ENCODE results near the gene BMP6. TPM values are rescaled to one million over a fixed set of nuclear protein-coding genes. Genes with fewer than 3 reads are reported as not detected.
A peak's percentile ranks its signal among the peaks of the same experiment; 100 is the strongest.

BMP6 gene
- total and polyA plus RNA-seq, 12 donors, result 0.59 to 4.1 (median 2.6) TPM

DNA sequence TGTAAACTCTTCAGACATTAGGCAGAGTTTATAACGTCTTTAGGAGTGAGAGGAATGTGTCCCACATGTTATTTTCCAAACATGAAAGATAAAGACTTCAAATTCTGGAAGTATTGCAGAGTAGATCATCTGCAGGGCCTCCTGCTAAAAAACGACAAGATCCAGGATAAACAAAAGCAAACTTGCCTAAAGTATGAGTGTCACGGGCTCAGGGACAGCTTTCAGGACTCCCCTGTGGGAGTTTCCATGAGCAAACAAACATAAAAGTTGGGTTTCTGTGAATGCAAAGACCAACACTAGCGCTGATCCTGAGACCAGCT, 107.8 kb downstream of the BMP6 start:
- no peak for TF ChIP-seq CTCF (IDR thresholded peaks at IDR 0.05)
- no peak for DNase-seq
- Histone ChIP-seq H3K9me3 (no peaks in the 10 kb centered on the region), H3K36me3 (no peaks in the 10 kb centered on the region), H3K4me1 (no peaks in the 10 kb centered on the region), H3K27ac (peak overlapping the region in 1 of 10 donors; percentile 21), H3K27me3 (peaks cover 0 to 11% (median 0%) of the 10 kb centered on the region in 7 donors), H3K4me3 (no peak overlapping the region)
- intact Hi-C loops (cut with DNase I), result no loop called here
- peak in 2 of 8 donors; percentile 30 to 58 for ATAC-seq
- WGBS, 2 donors, result 48 to 49% methylated on average over 4 of the region's 4 CpGs

GRCh38 chr6:7836371-7837026, 110.6 kb downstream of the BMP6 start:
- H3K27ac ChIP-seq, result no peak overlapping the region
- ATAC-seq (no peak), DNase-seq (no peak)
- H3K4me1 ChIP-seq, result no peaks in the 10 kb centered on the region
- TF ChIP-seq CTCF (IDR thresholded peaks at IDR 0.05), result no peak
- WGBS, 2 donors, result 92 to 95% methylated on average over 4 of the region's 4 CpGs
- H3K36me3 ChIP-seq, result no peaks in the 10 kb centered on the region
- intact Hi-C loops (cut with DNase I), result no loop called here
- no peak overlapping the region for H3K4me3 ChIP-seq
- H3K27me3 ChIP-seq, result peaks cover 0 to 8% (median 0%) of the 10 kb centered on the region in 7 donors
- H3K9me3 ChIP-seq, result no peaks in the 10 kb centered on the region

- intact Hi-C loops (cut with DNase I), result no loop called here
- peaks cover 0 to 10% (median 0%) of the 10 kb centered on the region in 11 donors for H3K9me3 ChIP-seq
- WGBS, 2 donors, result 73 to 77% methylated on average over 3 of the region's 3 CpGs
- no peak overlapping the region for H3K4me3 ChIP-seq
- no peak for TF ChIP-seq CTCF (IDR thresholded peaks at IDR 0.05)
- ATAC-seq (no peak), DNase-seq (no peak)
- no peak overlapping the region for H3K27ac ChIP-seq
- H3K27me3 ChIP-seq, result peaks cover 0 to 4% (median 0%) of the 10 kb centered on the region in 7 donors
- H3K4me1 ChIP-seq, result no peaks in the 10 kb centered on the region
- H3K36me3 ChIP-seq, result no peaks in the 10 kb centered on the region
These were observed 116.0 kb downstream of the BMP6 start for GRCh38 chr6:7841781-7842468.

DNA sequence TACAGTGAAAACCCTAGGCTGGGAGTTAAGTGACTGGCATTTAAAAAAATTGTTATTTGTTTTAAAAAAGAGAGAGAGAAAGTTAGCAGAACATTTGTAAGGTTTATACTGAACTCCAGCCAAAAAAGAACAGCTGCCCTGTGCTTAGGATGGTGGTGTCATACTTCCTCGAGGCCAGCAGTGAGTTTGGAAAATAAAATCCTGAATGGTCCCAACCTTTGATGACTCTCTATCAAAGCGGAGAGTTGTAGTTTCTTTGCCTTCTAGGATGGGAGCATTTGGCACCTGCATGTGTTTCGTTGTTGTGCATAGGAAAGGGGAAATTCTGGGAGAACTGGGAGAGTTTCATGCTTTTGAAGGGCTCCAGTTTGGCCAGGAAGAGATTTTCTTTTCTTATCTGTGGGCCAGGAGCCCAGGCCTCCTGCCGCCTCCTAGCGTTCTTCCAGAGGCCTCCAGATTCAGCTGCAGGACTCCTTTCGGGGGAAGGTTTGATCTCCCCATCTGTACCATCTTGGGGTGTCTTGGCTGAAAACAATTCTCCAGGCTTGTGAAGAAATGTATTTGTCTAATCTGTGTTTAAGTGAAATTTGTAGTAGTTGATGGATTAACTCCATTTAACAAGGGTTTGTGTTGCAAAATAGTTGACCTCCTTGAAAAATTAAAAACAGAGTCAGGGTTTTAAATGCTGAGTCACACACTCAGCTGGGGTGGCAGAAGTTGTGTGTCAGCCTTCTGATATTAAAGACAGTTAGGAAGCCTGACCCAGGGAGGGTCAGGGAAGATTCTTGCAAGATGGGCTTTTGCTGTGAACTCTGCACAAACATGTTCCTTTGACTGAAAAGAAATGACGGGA, 121.3 kb downstream of the BMP6 start:
- DNase-seq, result no peak
- intact Hi-C loops (cut with DNase I), result no loop called here
- Histone ChIP-seq H3K4me3 (no peak overlapping the region), H3K27me3 (peaks cover 0 to 4% (median 0%) of the 10 kb centered on the region in 7 donors), H3K4me1 (peaks cover 0 to 5% (median 0%) of the 10 kb centered on the region in 9 donors), H3K36me3 (no peaks in the 10 kb centered on the region), H3K27ac (no peak overlapping the region), H3K9me3 (peaks cover 0 to 23% (median 9%) of the 10 kb centered on the region in 11 donors)
- peak in 7 of 8 donors; percentile 55 to 79 (median 71) for ATAC-seq
- 58 to 71% methylated on average over 7 of the region's 7 CpGs for WGBS, 2 donors
- TF ChIP-seq CTCF (IDR thresholded peaks at IDR 0.05), result peak in 4 of 9 donors; percentile 15 to 41 (median 26)

All from heart right ventricle (tissue), 16 donors.